D721Med (cell line): Measurements from ENCODE around the gene WASHC4.

Experiments used
- DNase-seq: peaks from one replicate; pipeline ENCODE4 v3.0.0; 2011; ENCODE audit warnings: low spot score; ENCODE audit not compliant: insufficient read length
- FAIRE-seq: peaks from 2 replicates; lab custom pipeline; 2011; peaks lifted over from hg19 to GRCh38; lab: Jason Lieb, UNC
- CTCF ChIP-seq: IDR thresholded peaks from 2 replicates; pipeline ENCODE4 v1.5.1; 2012; ENCODE audit warnings: mild to moderate bottlenecking, control low read depth; ENCODE audit not compliant: insufficient read depth; ENCODE audit errors: missing control alignments

Gene WASHC4

GRCh38 chr12:105107494-105108371, at the start of gene WASHC4:
Gene WASHC4, plus strand, starts transcription at chr12:105107731. Its CDS starts 70 bp downstream, at chr12:105107801.
- DNase-seq: peak; percentile 74

GRCh38 chr12:105060715-105061378, 46.7 kb upstream of the WASHC4 start:
- FAIRE-seq (no peak), DNase-seq (no peak)
- no peak for TF ChIP-seq CTCF

More at GRCh38 chr12:105107494-105108371, at the start of gene WASHC4:
- TF ChIP-seq CTCF: no peak
- no peak for FAIRE-seq

- FAIRE-seq: no peak
- no peak for DNase-seq
- no peak for TF ChIP-seq CTCF
Measured at GRCh38 chr12:105064564-105065178, 42.9 kb upstream of the WASHC4 start.

- FAIRE-seq (no peak), DNase-seq (no peak)
- no peak for TF ChIP-seq CTCF
Measured at GRCh38 chr12:105067511-105068031, 40.0 kb upstream of the WASHC4 start.

- TF ChIP-seq CTCF: no peak
- DNase-seq: no peak
- no peak for FAIRE-seq
Measured at GRCh38 chr12:105069936-105070702, 37.4 kb upstream of the WASHC4 start.

- no peak for FAIRE-seq
- no peak for TF ChIP-seq CTCF
- no peak for DNase-seq
Measured at GRCh38 chr12:105071981-105072380, 35.5 kb upstream of the WASHC4 start.
